Measurements from ENCODE around the gene IAPP.
"Not testable (repeated sequence)": the region's sequence is repeated elsewhere in the genome, so short reads cannot be mapped to it uniquely, and the experiment has no call there.

Gene IAPP

GRCh38 chr12:21372602-21373001, at the start of gene IAPP:
Gene IAPP (plus strand): TSS chr12:21372902. CDS start chr12:21373352, 450 bp downstream.
- no peak for DNase-seq (ENCODE audit: extremely low spot score, insufficient read length, low read depth)
- no peak for FAIRE-seq

- FAIRE-seq, result no peak
- DNase-seq (ENCODE audit: extremely low spot score, insufficient read length, low read depth), result no peak
Observed at GRCh38 chr12:21323736-21324135, 49.0 kb upstream of the IAPP start.

GRCh38 chr12:21324551-21324950, 48.2 kb upstream of the IAPP start:
- FAIRE-seq (no peak), DNase-seq (ENCODE audit: extremely low spot score, insufficient read length, low read depth) (no peak)

- DNase-seq (ENCODE audit: extremely low spot score, insufficient read length, low read depth) (no peak), FAIRE-seq (no peak)
Observed at GRCh38 chr12:21328578-21328977, 44.1 kb upstream of the IAPP start.

DNA sequence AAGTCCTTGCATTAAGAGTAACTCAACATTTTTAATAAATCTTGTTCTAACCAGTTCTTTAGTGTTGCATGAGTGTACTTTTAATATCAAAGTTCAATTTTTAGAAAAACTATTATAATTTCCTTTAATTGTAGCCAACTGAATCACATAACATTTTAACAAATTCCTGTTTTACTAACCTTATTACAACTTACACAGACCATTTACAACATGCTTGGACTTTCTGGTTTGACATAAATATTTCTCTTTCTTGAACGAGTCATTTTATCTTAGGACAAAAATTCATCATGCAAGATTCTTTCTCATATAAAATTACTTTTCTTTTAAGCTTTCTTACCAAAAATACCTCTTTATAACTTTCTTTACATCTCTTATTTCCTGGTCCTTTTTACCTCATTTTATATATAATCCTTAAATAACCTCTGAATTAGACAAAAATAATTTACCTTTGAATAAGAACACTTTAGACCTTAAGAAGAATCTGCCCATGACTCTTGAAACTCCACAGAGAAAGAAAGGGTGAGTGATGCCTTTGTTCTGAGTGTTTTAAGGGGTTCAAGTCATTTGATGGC, 41.9 kb upstream of the IAPP start:
- no peak for DNase-seq (ENCODE audit: extremely low spot score, insufficient read length, low read depth)
- FAIRE-seq, result no peak

DNA sequence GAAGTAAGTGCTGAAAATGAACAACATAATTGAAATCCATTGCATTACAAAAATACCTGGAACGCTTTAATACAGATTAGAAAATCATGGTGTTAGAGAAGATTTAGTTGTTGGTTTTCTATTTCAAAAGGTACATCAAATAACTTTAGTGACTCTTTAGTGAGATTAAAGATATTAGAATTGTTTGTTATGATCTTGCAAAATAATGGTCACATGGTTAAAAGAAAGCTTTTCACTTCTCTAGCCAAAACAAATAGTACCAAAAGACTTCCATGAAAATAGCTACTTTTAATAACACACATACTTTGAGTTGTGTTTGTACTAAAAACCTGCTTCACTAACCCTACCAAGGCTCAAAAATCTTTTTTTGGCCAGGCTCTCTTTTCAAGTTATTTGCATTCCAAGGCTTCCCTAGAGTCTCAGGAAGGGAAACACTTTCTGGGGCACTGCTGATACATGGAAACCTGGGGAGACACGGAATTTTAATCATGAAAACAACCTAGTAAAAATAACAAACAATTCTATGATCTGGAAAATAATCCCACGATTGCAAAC, 37.9 kb upstream of the IAPP start, which contains the start of gene SLCO1A2:
Gene SLCO1A2 (minus strand): TSS at position 147 of the 555 bp plus-strand sequence. CDS start 270 bp downstream, outside the sequence.
- FAIRE-seq (no peak), DNase-seq (ENCODE audit: extremely low spot score, insufficient read length, low read depth) (no peak)

- FAIRE-seq, result no peak
- DNase-seq (ENCODE audit: extremely low spot score, insufficient read length, low read depth), result no peak
Observed at GRCh38 chr12:21336656-21337055, 36.0 kb upstream of the IAPP start.

DNA sequence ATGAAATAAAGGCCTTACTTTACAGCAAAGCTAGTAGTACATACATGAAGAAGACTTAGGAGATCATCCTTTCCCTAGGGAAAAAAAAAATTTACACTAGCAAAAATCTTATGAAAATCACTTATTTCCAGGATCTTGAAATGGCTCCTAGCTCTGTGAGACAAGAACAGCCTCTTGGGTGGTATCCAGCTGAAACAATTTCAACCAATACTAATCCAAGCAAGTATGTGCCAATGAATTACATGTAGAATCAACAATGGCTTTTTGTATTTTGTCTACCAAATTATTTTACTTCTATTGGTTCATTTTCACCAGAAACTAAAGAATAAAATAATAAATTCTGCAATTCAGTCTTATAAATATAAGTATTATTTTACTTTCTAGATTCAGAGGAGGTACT, 35.2 kb upstream of the IAPP start:
- FAIRE-seq, result no peak
- no peak for DNase-seq (ENCODE audit: extremely low spot score, insufficient read length, low read depth)

GRCh38 chr12:21337959-21338744, 34.5 kb upstream of the IAPP start:
- no peak for FAIRE-seq

GRCh38 chr12:21339921-21340320, 32.8 kb upstream of the IAPP start:
- FAIRE-seq, result no peak

More at GRCh38 chr12:21337959-21338744, 34.5 kb upstream of the IAPP start:
- DNase-seq (ENCODE audit: extremely low spot score, insufficient read length, low read depth), result no peak

GRCh38 chr12:21340403-21340802, 32.3 kb upstream of the IAPP start:
- FAIRE-seq, result no peak
- no peak for DNase-seq (ENCODE audit: extremely low spot score, insufficient read length, low read depth)

More at GRCh38 chr12:21339921-21340320, 32.8 kb upstream of the IAPP start:
- DNase-seq (ENCODE audit: extremely low spot score, insufficient read length, low read depth), result no peak

DNA sequence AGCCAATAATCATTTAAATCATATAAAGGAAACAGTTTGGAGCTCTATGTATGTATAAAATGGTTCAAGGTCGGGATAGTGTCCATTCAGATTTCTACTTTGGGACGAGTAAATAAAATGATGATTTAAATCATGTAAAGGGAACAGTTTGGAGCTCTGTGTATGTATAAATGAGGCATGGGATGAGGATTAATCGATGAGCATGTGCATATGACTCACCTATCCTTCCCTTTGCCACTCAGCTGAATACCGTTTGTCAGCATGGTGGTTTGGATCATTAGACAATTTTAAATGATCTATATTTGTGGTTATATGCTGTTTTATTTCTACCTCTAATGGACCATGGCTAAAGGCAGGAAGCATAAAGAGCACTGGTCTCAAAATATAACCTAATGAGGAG, 30.9 kb upstream of the IAPP start:
- DNase-seq (ENCODE audit: extremely low spot score, insufficient read length, low read depth) (no peak), FAIRE-seq (no peak)

DNA sequence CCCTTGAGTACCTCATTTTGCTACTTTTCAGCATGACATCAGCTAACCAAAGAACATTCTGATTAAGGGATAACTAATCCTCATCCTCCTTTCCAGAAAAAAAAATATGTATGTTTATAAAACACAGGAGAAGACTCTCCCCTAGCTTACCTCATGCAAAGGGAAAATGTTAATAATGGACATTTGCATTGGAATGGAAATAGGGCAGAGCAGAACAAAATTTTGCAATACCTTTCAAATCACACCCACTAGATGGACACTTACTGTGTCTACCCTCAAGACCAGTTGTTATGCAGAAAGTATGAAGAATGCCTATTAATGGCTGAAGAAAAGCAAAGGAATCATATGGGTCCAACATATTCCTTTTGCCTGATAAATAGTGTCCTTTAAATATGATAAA, 29.1 kb upstream of the IAPP start:
- FAIRE-seq (no peak), DNase-seq (ENCODE audit: extremely low spot score, insufficient read length, low read depth) (no peak)

DNA sequence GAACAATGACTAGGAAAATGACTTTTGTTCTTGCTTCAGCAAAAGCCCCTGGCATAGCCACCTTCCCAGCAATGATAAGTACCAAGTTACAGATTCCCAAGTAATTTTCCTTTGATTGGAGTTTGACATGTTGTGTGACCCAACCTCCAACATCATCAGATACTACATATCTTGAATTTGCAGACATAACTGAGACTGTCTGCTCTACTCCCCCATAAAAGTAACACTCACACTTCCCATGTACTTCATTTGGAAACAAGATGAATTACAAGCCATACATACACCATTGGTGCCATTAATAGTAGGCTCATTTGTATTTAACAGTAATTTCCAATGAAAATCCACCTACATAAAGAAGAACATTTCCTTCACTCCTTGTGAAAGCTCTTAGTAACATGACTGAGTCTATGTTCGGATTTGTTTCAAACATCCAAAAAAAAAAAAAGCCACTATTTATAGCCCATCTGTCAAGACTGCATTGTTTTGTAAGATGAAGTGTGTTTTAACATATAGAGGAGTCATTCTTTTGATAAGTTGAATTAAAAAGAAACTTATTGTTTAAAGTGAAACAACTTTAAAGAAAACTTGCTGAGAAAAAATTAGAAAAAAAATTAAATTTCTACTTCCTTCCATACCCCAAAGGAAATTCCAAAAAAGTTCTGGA, 26.0 kb upstream of the IAPP start:
- no peak for DNase-seq (ENCODE audit: extremely low spot score, insufficient read length, low read depth)
- no peak for FAIRE-seq

- DNase-seq (ENCODE audit: extremely low spot score, insufficient read length, low read depth) (no peak), FAIRE-seq (no peak)
Observed at GRCh38 chr12:21350975-21351374, 21.7 kb upstream of the IAPP start.

- DNase-seq (ENCODE audit: extremely low spot score, insufficient read length, low read depth), result no peak
- FAIRE-seq, result no peak
Observed at GRCh38 chr12:21353487-21353886, 19.2 kb upstream of the IAPP start.

DNA sequence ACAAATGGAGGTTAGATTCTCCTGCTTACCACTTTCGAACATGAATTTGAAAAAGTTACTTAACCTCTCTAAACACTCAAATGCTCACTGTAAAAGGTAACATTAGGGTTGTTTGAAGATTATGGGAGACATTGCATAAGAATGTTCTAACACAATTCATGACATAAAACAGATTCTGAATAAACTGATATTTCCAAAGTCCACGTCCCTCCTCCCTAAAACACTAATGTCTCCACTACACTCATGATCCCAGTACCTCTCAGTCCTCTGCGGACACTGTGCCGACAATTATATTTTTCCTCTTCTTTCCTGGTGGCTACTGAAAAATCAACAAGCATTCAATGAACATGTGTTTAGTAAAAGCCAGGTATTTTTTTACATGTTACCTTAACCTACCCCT, 18.8 kb upstream of the IAPP start:
- DNase-seq (ENCODE audit: extremely low spot score, insufficient read length, low read depth), result no peak
- FAIRE-seq, result no peak

DNA sequence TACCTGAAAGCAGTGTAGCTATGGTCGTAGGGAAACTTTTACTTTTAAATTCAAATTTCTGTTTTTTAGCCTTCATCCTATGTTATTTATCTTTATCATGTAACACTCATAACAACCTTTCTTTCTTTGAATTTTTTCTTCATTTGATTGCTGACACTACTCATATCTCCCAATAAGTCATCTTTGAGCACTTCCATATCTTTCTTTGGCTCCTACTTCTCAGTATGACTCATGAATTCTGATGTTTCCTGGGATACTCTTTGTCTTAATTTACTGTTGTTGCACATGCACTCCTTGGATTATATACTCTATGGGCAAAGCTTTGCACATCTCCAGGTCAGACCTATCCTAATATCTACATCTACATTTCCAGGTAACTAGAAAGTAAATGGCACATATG, 18.1 kb upstream of the IAPP start:
- FAIRE-seq (no peak), DNase-seq (ENCODE audit: extremely low spot score, insufficient read length, low read depth) (no peak)

DNA sequence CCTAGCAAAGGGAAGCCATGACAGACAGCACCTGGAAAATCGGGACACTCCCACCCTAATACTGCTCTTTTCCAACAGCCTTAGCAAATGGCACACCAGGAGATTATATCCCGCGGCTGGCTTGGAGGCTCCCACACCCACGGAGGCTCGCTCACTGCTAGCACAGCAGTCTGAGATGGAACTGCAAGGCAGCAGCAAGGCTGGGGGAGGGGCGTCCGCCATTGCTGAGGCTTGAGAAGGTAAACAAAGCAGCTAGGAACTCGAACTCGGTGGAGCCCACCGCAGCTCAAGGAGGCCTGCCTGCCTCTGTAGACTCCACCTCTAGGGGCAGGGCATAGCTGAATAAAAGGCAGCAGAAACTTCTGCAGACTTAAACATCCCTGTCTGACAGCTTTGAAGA, 12.1 kb upstream of the IAPP start:
- FAIRE-seq, result not testable (repeated sequence)

GRCh38 chr12:21369141-21369980, 3.3 kb upstream of the IAPP start:
- FAIRE-seq (no peak), DNase-seq (ENCODE audit: extremely low spot score, insufficient read length, low read depth) (no peak)

More for the DNA sequence above, 12.1 kb upstream of the IAPP start:
- DNase-seq (ENCODE audit: extremely low spot score, insufficient read length, low read depth), result not testable (repeated sequence)
